ENCODE data around the gene OXA1L.

The OXA1L gene

GRCh38 chr14:22812744-22813143 lies 46.3 kb downstream of the OXA1L start:
- Mint-ChIP-seq H3K4me1 (ENCODE audit: low read depth in 2 of 2) (no peaks in the 10 kb centered on the region), H3K27me3 (peaks cover 7 to 12% of the 10 kb centered on the region in 2 donors), H3K4me3 (no peak overlapping the region), H3K9me3 (no peaks in the 10 kb centered on the region), H3K27ac (no peak overlapping the region), H3K36me3 (ENCODE audit: insufficient read depth) (no peaks in the 10 kb centered on the region)
- no peak for DNase-seq
- ATAC-seq (replicated peaks): no peak

GRCh38 chr14:22813145-22813544 lies 46.7 kb downstream of the OXA1L start:
- Mint-ChIP-seq H3K9me3 (no peaks in the 10 kb centered on the region), H3K36me3 (ENCODE audit: insufficient read depth) (no peaks in the 10 kb centered on the region), H3K4me3 (no peak overlapping the region), H3K27ac (no peak overlapping the region), H3K4me1 (ENCODE audit: low read depth in 2 of 2) (no peaks in the 10 kb centered on the region), H3K27me3 (peaks cover 6 to 10% of the 10 kb centered on the region in 2 donors)
- no peak for ATAC-seq (replicated peaks)
- DNase-seq: no peak

- DNase-seq (no peak), ATAC-seq (replicated peaks) (no peak)
- no peaks in the 10 kb centered on the region for H3K36me3 Mint-ChIP-seq (ENCODE audit: insufficient read depth)
- H3K4me1 Mint-ChIP-seq (ENCODE audit: low read depth in 2 of 2): no peaks in the 10 kb centered on the region
- no peak overlapping the region for H3K4me3 Mint-ChIP-seq
- peaks cover 6 to 18% of the 10 kb centered on the region in 2 donors for H3K27me3 Mint-ChIP-seq
- H3K9me3 Mint-ChIP-seq: no peaks in the 10 kb centered on the region
- H3K27ac Mint-ChIP-seq: no peak overlapping the region
These were observed 47.9 kb downstream of the OXA1L start for GRCh38 chr14:22814373-22814772.

- Mint-ChIP-seq H3K4me1 (ENCODE audit: low read depth in 2 of 2) (no peaks in the 10 kb centered on the region), H3K27ac (no peak within 1 kb of the TSS), H3K4me3 (no peak within 1 kb of the TSS), H3K36me3 (ENCODE audit: insufficient read depth) (no peaks in the 10 kb centered on the region), H3K9me3 (no peaks in the 10 kb centered on the region), H3K27me3 (peaks cover 10 to 26% of the 10 kb centered on the region in 2 donors)
- DNase-seq: no peak
- ATAC-seq (replicated peaks): no peak
These were observed 48.6 kb downstream of the OXA1L start, which contains the start of gene SLC7A7 for GRCh38 chr14:22814941-22815713. Gene SLC7A7, minus strand, starts transcription at chr14:22815435. Its CDS starts 2,037 bp downstream, at chr14:22813398.

- DNase-seq: no peak
- Mint-ChIP-seq H3K27ac (no peak overlapping the region), H3K4me1 (ENCODE audit: low read depth in 2 of 2) (no peaks in the 10 kb centered on the region), H3K4me3 (no peak overlapping the region), H3K36me3 (ENCODE audit: insufficient read depth) (peaks cover 4% of the 10 kb centered on the region), H3K27me3 (peaks cover 16 to 53% of the 10 kb centered on the region in 2 donors), H3K9me3 (no peaks in the 10 kb centered on the region)
- ATAC-seq (replicated peaks): no peak
These were observed 52.9 kb downstream of the OXA1L start for GRCh38 chr14:22819151-22819988.

GRCh38 chr14:22820731-22821130 lies 54.2 kb downstream of the OXA1L start:
- H3K9me3 Mint-ChIP-seq: no peaks in the 10 kb centered on the region
- DNase-seq: no peak
- H3K36me3 Mint-ChIP-seq (ENCODE audit: insufficient read depth): peaks cover 4% of the 10 kb centered on the region
- no peak overlapping the region for H3K27ac Mint-ChIP-seq
- ATAC-seq (replicated peaks): no peak
- no peak overlapping the region for H3K4me3 Mint-ChIP-seq
- H3K27me3 Mint-ChIP-seq: peaks cover 19 to 53% of the 10 kb centered on the region in 2 donors
- no peaks in the 10 kb centered on the region for H3K4me1 Mint-ChIP-seq (ENCODE audit: low read depth in 2 of 2)

GRCh38 chr14:22821193-22822015 lies 54.9 kb downstream of the OXA1L start:
- Mint-ChIP-seq H3K9me3 (no peaks in the 10 kb centered on the region), H3K36me3 (ENCODE audit: insufficient read depth) (peaks cover 4% of the 10 kb centered on the region), H3K4me1 (ENCODE audit: low read depth in 2 of 2) (no peaks in the 10 kb centered on the region), H3K27ac (no peak overlapping the region), H3K4me3 (peak overlapping the region in 1 of 2 donors; percentile 8), H3K27me3 (peaks cover 22 to 59% of the 10 kb centered on the region in 2 donors)
- DNase-seq: no peak
- ATAC-seq (replicated peaks): no peak

- DNase-seq: no peak
- Mint-ChIP-seq H3K4me1 (ENCODE audit: low read depth in 2 of 2) (no peaks in the 10 kb centered on the region), H3K9me3 (no peaks in the 10 kb centered on the region), H3K36me3 (ENCODE audit: insufficient read depth) (peaks cover 4% of the 10 kb centered on the region), H3K27me3 (peaks cover 22 to 59% of the 10 kb centered on the region in 2 donors), H3K27ac (no peak overlapping the region), H3K4me3 (peak overlapping the region in 1 of 2 donors; percentile 59)
- no peak for ATAC-seq (replicated peaks)
These were observed 55.6 kb downstream of the OXA1L start for GRCh38 chr14:22822016-22822570.
